ENCODE data around the gene MEI1. TPM values are rescaled to one million over a fixed set of nuclear protein-coding genes. Genes with fewer than 3 reads are reported as not detected.

The MEI1 gene
- total RNA-seq, 1 experiment from 2014 or later, result 0.63 TPM

- DNase-seq (ENCODE audit: low read depth), result no peak
Observed at GRCh38 chr22:41782751-41783150, 83.4 kb downstream of the MEI1 start.

GRCh38 chr22:41787331-41787730 lies 88.0 kb downstream of the MEI1 start:
- DNase-seq (ENCODE audit: low read depth), result no peak

- no peak for DNase-seq (ENCODE audit: low read depth)
Observed at GRCh38 chr22:41793871-41794270, 94.6 kb downstream of the MEI1 start.

- no peak for DNase-seq (ENCODE audit: low read depth)
Observed at GRCh38 chr22:41798736-41799135, 99.4 kb downstream of the MEI1 start.

GRCh38 chr22:41799486-41800347 lies 100.4 kb downstream of the MEI1 start:
- DNase-seq (ENCODE audit: low read depth), result no peak

- DNase-seq (ENCODE audit: low read depth), result peak; percentile 97
Observed at GRCh38 chr22:41800348-41801146, 101.2 kb downstream of the MEI1 start, which contains the start of gene CCDC134. Gene CCDC134 (plus strand): TSS chr22:41800679. CDS start chr22:41808891, 8,212 bp downstream.

- DNase-seq (ENCODE audit: low read depth), result no peak
Observed at GRCh38 chr22:41801147-41801819, 102.0 kb downstream of the MEI1 start.

GRCh38 chr22:41801886-41802285 lies 102.6 kb downstream of the MEI1 start:
- DNase-seq (ENCODE audit: low read depth), result no peak

- DNase-seq (ENCODE audit: low read depth), result no peak
Observed at GRCh38 chr22:41805639-41806038, 106.3 kb downstream of the MEI1 start.

GRCh38 chr22:41808400-41808799 lies 109.1 kb downstream of the MEI1 start:
- no peak for DNase-seq (ENCODE audit: low read depth)

GRCh38 chr22:41810022-41810421 lies 110.7 kb downstream of the MEI1 start:
- DNase-seq (ENCODE audit: low read depth), result no peak

- no peak for DNase-seq (ENCODE audit: low read depth)
Observed at GRCh38 chr22:41812805-41813545, 113.7 kb downstream of the MEI1 start.

- DNase-seq (ENCODE audit: low read depth), result no peak
Observed at GRCh38 chr22:41813726-41814410, 114.6 kb downstream of the MEI1 start.

- DNase-seq (ENCODE audit: low read depth), result no peak
Observed at GRCh38 chr22:41815716-41816115, 116.4 kb downstream of the MEI1 start.

GRCh38 chr22:41816241-41816640 lies 116.9 kb downstream of the MEI1 start:
- DNase-seq (ENCODE audit: low read depth), result no peak

- DNase-seq (ENCODE audit: low read depth), result no peak
Observed at GRCh38 chr22:41816871-41817270, 117.6 kb downstream of the MEI1 start.

- DNase-seq (ENCODE audit: low read depth), result no peak
Observed at GRCh38 chr22:41818011-41818410, 118.7 kb downstream of the MEI1 start.

GRCh38 chr22:41818596-41818995 lies 119.3 kb downstream of the MEI1 start:
- no peak for DNase-seq (ENCODE audit: low read depth)

GRCh38 chr22:41819257-41819656 lies 120.0 kb downstream of the MEI1 start:
- no peak for DNase-seq (ENCODE audit: low read depth)

- no peak for DNase-seq (ENCODE audit: low read depth)
Observed at GRCh38 chr22:41820447-41820846, 121.1 kb downstream of the MEI1 start.

All from Daoy (cell line).